CD4-positive, alpha-beta T cell treated with Interleukin-6 for 4 hours (primary cell): ENCODE measurements around the gene ZNF677.
"Not testable (repeated sequence)": the region's sequence is repeated elsewhere in the genome, so short reads cannot be mapped to it uniquely, and the experiment has no call there.

Experiments used
- DNase-seq: peaks from one replicate; pipeline ENCODE4 v3.0.0-alpha.2; 2020; ENCODE audit warnings: mixed read lengths

ZNF677 gene

GRCh38 chr19:53192771-53193534, 61.7 kb downstream of the ZNF677 start, which contains the start of gene ZNF665:
Gene ZNF665 (minus strand): TSS chr19:53193358. CDS start chr19:53182898, 10,460 bp downstream.
- peak; percentile 86 for DNase-seq

- DNase-seq: no peak
Observed at GRCh38 chr19:53190253-53190652, 64.4 kb downstream of the ZNF677 start.

GRCh38 chr19:53189691-53190198, 64.9 kb downstream of the ZNF677 start:
- DNase-seq: not testable (repeated sequence)
